Measurements from ENCODE around the gene CHAF1B. TPM values are rescaled to one million over a fixed set of nuclear protein-coding genes. Genes with fewer than 3 reads are reported as not detected.

The CHAF1B gene
- total RNA-seq, 3 donors from 2014 or later = 1.4 to 4.7 (median 1.5) TPM

DNA sequence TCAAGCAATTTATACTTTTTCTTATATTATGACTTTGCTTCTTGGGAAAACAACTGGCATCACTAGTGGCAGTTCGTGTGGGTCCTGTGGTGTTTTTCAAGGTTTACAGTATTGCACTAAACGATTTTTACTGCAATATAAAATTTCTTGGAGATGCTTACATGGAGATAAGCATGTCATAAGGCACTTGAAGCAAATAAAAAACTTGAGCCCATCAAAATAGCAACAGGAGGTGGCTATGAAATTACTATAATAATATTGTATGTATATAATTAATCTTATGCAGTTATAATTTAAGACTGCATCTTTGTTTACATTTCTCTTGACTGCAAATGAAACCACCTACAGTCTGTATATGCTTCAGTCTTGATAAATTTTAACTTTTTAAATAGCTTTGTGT is 29.3 kb upstream of the CHAF1B start:
- Histone ChIP-seq H3K4me3 (no peak overlapping the region), H3K4me1 (ENCODE audit: low read depth) (no peaks in the 10 kb centered on the region), H3K36me3 (ENCODE audit: low read depth) (no peaks in the 10 kb centered on the region), H3K9me3 (no peaks in the 10 kb centered on the region)
- TF ChIP-seq, protein P1, sequence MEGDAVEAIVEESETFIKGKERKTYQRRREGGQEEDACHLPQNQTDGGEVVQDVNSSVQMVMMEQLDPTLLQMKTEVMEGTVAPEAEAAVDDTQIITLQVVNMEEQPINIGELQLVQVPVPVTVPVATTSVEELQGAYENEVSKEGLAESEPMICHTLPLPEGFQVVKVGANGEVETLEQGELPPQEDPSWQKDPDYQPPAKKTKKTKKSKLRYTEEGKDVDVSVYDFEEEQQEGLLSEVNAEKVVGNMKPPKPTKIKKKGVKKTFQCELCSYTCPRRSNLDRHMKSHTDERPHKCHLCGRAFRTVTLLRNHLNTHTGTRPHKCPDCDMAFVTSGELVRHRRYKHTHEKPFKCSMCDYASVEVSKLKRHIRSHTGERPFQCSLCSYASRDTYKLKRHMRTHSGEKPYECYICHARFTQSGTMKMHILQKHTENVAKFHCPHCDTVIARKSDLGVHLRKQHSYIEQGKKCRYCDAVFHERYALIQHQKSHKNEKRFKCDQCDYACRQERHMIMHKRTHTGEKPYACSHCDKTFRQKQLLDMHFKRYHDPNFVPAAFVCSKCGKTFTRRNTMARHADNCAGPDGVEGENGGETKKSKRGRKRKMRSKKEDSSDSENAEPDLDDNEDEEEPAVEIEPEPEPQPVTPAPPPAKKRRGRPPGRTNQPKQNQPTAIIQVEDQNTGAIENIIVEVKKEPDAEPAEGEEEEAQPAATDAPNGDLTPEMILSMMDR (IDR thresholded peaks at IDR 0.05) = no peak
- DNase-seq (no peak), ATAC-seq (no peak)
- intact Hi-C loops (cut with DNase I, micrococcal nuclease) = no loop called here

DNA sequence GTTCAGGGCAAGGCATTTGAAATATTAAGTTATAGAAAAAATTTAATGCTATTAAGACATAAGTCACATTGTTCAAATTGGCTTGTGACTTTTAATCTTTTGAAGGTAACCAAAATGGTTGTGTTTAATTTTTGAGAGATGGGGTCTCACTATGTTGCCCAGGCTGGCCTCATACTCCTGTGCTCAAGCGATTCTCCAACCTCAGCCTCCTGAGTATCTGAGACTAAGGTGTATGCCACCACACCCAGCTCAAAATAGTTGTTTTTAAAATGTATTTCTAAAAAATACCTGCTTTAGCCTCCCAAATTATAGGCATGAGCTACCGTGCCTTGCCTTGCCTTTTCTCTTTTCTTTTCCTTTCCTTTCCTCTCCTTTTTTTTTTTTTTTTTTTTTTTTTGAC is 26.0 kb upstream of the CHAF1B start:
- no peaks in the 10 kb centered on the region for H3K4me1 ChIP-seq (ENCODE audit: low read depth)
- intact Hi-C loops (cut with DNase I, micrococcal nuclease) = no loop called here
- no peak overlapping the region for H3K4me3 ChIP-seq
- TF ChIP-seq, protein P1 (IDR thresholded peaks at IDR 0.05) = no peak
- ATAC-seq (no peak), DNase-seq (no peak)
- no peaks in the 10 kb centered on the region for H3K36me3 ChIP-seq (ENCODE audit: low read depth)
- H3K9me3 ChIP-seq = no peaks in the 10 kb centered on the region

DNA sequence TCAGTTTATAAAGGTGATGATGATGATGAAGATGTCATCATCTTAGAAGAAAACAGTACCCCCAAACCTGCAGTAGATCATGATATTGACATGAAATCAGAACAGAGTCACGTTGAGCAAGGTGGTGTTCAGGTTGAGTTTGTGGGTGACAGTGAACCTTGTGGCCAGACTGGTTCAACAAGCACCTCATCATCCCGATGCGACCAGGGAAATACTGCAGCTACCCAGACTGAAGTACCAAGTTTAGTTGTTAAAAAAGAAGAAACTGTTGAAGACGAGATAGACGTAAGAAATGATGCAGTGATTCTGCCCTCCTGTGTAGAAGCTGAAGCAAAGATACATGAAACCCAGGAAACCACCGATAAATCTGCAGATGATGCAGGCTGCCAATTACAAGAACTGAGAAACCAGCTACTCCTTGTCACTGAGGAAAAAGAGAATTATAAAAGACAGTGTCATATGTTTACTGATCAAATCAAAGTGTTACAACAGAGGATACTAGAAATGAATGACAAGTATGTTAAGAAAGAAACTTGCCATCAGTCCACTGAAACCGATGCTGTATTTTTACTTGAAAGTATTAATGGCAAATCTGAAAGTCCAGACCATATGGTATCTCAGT is 16.0 kb upstream of the CHAF1B start:
- TF ChIP-seq, protein P1 (IDR thresholded peaks at IDR 0.05) = no peak
- DNase-seq (no peak), ATAC-seq (no peak)
- no peak overlapping the region for H3K4me3 ChIP-seq
- no peaks in the 10 kb centered on the region for H3K4me1 ChIP-seq (ENCODE audit: low read depth)
- intact Hi-C loops (cut with DNase I, micrococcal nuclease) = no loop called here
- H3K36me3 ChIP-seq (ENCODE audit: low read depth) = no peaks in the 10 kb centered on the region
- no peaks in the 10 kb centered on the region for H3K9me3 ChIP-seq

DNA sequence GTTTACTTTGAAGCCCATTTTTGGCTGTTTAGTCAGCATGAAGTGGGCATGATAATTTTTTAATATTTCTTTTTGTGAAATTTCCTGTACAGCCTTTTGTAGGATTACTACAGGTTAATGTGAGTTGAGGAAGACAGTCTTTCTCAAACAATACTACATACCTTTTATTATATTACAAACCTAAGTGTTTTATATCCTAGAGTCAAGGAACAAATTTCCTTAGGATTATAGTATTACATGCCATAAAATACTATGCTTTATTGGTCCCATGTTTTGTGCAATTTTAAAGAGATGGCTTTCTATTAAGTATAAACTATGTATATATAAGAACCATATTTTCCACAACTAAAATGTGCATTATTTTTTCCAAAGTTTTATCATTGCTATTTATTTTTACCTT is 9.2 kb upstream of the CHAF1B start:
- TF ChIP-seq, protein P1 (IDR thresholded peaks at IDR 0.05) = no peak
- no peak overlapping the region for H3K4me3 ChIP-seq
- H3K36me3 ChIP-seq (ENCODE audit: low read depth) = no peaks in the 10 kb centered on the region
- DNase-seq = no peak
- H3K9me3 ChIP-seq = no peaks in the 10 kb centered on the region
- peak; percentile 51 for ATAC-seq
- peaks cover 17% of the 10 kb centered on the region for H3K4me1 ChIP-seq (ENCODE audit: low read depth)
- intact Hi-C loops (cut with DNase I, micrococcal nuclease) = no loop called here

DNA sequence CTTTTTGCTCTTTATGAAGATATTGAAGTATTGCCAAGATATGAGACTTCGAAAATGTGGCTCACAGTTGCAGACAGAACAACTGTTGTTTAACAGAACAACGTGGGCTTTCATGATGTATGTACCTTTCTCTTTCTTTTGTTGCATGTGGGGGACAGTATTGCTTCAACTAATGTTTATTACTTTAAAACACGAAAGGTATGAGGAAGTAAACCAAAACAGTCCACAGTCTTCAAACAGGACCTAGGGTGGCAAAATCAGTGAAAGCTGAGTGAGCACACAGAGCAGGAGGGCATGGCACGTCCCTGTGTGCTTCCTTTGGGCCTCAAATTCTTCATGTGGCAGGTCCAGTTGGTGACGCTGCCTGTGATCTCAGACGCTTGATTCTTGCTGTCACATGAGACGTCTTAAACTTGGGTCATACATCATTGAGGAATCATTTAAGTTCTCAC is 7.8 kb upstream of the CHAF1B start:
- DNase-seq = no peak
- H3K9me3 ChIP-seq = no peaks in the 10 kb centered on the region
- no peak overlapping the region for H3K4me3 ChIP-seq
- peaks cover 17% of the 10 kb centered on the region for H3K4me1 ChIP-seq (ENCODE audit: low read depth)
- peak; percentile 64 for ATAC-seq
- TF ChIP-seq, protein P1 (IDR thresholded peaks at IDR 0.05) = no peak
- H3K36me3 ChIP-seq (ENCODE audit: low read depth) = no peaks in the 10 kb centered on the region
- intact Hi-C loops (cut with DNase I, micrococcal nuclease) = no loop called here

DNA sequence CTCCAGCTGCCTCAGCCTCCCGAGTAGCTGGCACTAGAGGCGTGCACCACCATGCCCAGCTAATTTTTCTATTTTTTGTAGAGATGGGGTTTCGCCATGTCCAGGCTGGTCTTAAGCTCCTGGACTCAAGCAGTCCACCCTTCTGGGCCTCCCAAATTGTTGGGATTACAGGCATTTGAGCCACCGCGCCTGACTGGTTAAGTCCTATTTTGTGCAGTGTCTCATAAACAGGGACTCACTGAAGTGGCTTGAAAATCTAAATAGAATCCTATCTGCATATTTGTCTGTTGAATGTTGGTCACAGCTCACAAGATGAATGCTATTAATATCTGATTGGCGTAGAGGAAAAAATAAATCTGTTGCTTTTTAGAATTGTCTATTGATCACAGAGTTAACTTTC is 5.9 kb upstream of the CHAF1B start:
- no peak for DNase-seq
- no peaks in the 10 kb centered on the region for H3K9me3 ChIP-seq
- no peak for ATAC-seq
- no peaks in the 10 kb centered on the region for H3K36me3 ChIP-seq (ENCODE audit: low read depth)
- TF ChIP-seq, protein P1 (IDR thresholded peaks at IDR 0.05) = no peak
- no peak overlapping the region for H3K4me3 ChIP-seq
- intact Hi-C loops (cut with DNase I, micrococcal nuclease) = no loop called here
- H3K4me1 ChIP-seq (ENCODE audit: low read depth) = peaks cover 17% of the 10 kb centered on the region
